Right forelimb (tissue), 1 donor: ENCODE data around the gene PTGR3.
A peak's percentile ranks its signal among the peaks of the same experiment; 100 is the strongest.
"Not testable (repeated sequence)": the region's sequence is repeated elsewhere in the genome, so short reads cannot be mapped to it uniquely, and the experiment has no call there.

Source experiments
- DNase-seq: peaks from one replicate; pipeline ENCODE4 v3.0.0-alpha.2; 2018

The PTGR3 gene

DNA sequence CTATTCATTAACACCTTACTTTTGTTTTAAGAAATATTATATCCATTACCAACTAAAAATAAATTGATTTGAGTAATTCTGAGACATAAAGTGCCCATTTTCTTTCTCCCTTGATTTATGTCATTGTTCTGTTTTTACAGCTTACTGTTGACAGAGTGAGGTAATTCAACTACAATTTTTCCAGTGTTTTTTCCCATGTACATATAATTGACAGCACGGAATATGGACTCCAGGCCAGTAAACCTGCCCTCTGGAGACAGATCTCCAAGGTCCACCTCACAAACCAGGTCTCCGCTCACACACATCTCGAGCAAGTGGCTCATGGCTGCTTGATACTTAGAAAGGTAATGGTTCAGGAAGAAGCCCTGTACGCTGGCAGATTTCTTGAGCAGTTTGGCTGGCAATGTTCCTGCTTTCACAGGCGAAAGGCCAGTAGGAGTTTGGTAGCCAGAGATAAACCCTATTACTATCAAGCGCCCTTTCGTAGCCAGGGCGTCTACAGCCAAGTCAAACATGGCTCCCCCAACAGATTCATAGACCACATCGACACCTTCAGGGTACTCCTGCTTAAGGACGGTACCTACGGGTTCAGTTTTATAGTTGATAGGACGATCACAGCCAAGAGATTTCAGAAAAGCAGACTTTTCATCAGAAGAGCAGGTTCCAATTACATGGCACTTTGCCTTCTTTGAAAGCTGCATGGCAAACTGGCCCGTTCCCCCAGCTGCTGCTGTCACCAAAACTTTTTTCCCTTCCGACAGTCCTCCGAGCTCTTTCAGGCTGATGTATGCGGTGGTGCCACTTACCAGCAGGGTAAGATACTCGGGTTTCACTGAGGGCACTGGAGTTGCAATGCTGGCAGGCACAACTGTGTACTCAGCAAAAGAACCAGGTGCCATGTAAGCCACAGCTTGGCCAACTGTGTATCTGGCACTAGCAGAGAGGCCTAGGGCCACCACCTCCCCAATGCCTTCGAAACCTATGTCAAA, 7.4 kb downstream of the PTGR3 start:
- no peak for DNase-seq

DNA sequence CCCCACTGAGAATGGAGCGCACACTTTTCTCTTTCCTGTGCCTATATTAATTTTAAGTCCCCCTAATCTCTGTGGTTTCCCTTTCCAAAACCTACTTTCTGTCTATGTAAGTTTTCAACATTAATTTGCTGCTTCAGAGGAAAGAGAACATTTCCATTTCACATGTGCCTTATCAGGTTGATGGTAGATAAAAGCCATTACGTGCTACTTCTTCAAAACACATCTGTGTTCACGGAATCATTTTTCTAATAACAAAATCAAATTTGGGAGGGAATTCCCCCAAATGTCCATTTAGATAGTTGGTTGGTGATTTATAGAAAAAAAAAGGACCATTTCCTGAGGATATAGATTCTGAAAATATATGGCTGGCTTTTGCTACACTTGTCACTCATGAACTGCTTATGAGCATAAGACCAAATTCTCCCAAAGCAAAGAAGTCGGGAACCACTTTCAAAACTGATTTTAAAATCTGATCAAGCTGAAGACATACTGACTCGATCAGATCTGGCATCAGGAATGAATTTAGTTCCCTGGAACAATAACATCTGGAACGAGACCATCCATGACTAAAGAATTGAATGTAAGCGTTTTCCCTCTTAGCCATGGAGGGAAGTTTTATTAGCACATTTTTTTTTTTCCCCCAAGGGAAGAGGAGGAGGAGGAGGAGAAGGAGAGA, 8.2 kb downstream of the PTGR3 start:
- DNase-seq: no peak

DNA sequence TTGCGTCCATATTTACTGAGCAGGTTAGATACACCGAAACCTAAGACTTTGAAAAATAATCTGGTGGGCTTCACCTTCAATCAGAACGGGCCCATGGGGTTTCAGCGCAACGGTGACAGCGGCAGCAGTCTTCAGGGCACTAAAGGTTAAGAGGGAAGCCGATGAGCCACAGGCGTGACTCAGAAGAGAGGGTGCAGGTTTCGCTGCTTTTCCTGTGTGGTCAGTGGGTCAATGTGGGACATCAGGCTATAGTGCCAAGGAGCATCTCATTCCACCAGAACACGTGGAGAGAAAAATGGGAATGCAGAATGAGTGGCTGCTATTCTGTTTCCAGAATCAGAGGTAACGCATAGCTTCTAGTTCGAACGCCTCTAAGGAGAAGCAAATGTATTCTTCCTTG, 8.9 kb downstream of the PTGR3 start:
- DNase-seq: no peak

DNA sequence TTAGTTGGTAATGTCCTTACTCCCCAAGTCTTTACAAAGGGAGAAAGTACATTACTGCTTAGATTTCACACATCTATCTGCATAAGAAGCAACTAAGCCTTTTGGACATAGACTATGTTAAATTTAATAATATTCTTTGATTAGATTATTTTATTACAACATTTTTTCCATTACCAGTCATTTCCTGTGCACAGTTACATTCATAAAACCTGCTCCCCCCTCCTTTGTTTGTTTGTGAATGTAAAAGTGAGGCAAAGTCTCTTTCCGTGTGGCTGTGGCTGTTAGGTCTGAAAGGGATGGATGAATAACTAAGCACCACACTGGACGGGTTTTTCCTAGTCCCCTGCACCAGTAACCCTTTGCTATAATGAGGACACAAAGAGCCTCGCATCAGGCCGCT, 9.6 kb downstream of the PTGR3 start:
- no peak for DNase-seq

DNA sequence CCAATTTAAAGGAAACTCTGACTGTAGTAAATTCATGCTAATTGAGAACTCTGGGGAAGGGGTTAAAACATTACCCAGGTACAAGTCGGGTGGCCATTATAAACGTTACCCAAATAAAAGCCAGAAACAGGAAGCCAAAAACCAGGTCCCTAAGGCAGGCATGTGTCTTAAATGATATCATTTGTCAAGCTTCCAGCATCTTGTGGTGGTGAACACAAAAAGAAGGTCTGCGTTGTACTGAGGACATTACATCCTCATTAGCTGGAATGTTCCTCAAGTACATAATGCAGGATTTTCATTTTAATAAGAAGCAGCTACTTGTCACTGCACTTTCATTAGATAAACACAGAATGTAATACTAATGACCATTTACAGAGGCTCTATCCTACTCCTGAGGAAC, 10.9 kb downstream of the PTGR3 start:
- no peak for DNase-seq

DNA sequence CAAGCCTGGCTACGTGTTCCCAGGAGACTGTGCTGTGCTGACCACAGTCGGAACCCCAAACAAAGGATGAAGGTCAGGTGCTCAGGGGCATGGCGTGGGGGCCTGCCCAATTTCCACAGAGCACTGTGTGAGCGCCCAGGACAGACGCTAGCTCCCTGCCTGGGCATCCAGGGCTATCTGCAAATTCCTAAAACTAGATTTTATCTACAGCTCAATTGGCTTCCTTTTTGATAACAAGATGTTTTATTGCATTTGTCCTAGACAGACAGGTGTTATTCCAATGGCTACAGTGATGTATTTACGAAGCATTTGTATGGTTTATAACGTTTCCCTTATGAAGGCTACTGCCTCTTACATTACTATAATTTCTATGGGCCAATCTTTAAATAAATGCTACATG, 16.0 kb downstream of the PTGR3 start:
- no peak for DNase-seq

DNA sequence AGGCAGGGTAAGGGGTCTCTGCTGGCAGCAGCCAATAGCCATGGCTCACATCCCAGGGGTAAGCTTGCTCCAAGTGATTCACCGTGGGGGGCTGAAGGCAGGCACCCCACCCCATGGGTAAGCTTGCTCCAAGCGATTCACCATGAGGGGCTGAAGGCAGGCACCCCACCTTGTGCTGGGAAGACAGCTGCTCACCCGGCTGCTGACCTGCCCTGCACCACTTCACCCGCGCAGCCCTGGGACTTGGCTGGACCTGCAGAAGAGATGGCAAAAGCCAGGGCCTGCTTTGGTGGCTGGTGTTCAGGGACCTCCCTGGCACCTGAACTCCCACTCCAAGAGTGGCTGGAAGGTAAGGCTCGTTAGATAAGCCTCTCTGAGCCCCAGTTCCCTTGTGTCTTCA, 19.2 kb downstream of the PTGR3 start:
- no peak for DNase-seq

DNA sequence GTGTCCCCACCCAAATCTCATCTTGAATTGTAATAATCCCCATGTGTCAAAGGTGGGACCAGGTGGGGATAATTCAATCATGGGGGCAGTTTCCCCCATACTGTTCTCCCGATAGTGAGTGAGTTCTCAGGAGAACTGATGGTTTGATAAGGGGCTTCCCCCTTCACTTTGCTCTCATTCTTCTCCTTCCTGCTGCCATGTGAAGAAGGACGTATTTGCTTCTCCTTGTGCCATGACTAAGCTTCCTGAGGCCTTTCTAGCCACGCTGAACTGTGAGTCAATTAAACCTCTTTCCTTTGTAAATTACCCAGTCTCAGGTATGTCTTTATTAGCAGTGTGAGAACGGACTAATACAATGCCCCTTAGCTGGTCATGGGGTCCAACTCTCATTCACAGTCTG, 21.2 kb downstream of the PTGR3 start:
- DNase-seq: not testable (repeated sequence)

DNA sequence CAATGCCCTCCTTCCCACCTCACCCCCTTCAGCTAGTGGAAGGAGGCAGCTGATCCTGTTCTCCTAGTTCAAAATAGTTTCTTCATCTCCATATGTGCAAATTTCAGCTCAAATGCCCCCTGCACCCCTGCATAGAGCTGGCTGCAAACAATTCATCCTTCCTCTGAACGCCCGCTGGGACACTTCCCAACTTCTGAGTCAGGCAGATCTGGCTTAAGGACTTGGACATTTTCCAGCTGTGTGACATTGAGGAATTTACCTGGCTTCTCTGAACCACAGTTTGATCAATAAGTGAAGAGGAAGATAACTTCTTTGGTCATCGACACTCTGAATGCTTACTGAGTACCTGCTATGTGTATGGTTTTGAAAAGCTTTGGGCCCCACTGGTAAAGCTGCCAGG, 23.5 kb downstream of the PTGR3 start:
- DNase-seq: no peak

DNA sequence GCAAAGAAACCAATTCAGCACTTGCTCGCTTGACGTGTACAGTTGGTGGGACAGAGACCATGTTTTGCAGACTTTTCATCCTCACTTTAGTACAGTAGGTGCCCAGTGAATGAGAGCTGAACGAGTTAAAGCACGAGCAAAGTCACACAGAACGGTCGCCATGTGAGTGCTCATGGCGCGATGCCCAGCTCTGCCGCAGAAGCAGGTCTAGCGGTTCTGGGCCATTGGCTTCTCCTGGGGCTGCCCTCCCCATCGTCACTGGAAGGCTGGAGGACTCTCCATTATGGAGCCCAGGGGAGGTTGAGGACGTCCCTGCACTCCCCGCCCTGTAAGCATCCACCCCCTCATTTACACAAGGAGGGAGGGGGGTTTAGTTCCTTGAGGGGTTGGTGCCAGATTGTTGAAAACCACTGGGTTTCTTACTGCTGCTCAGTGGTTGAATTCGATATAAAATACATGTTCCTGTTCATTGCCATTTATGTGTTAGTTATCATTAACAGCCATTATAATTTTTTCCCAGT, 24.9 kb downstream of the PTGR3 start:
- no peak for DNase-seq

DNA sequence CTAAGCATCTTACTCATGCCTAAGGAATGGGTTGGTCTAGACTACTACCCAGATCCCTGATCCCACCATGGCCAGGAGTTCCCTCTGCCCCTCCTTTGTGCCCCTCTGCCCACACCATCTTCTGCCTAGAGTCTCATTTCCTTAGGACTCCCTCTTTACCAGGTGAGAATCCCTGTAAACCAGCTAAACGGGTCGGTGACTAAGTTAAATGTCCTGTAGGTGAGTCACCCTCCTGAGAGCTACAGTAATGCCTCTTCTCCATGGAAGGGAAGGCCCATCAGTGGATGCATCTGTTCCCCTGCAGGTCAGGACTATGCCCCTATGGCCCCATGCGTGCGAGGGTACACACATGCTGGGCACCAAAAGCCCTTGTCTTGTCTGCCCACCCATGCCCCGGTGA, 25.4 kb downstream of the PTGR3 start:
- no peak for DNase-seq

DNA sequence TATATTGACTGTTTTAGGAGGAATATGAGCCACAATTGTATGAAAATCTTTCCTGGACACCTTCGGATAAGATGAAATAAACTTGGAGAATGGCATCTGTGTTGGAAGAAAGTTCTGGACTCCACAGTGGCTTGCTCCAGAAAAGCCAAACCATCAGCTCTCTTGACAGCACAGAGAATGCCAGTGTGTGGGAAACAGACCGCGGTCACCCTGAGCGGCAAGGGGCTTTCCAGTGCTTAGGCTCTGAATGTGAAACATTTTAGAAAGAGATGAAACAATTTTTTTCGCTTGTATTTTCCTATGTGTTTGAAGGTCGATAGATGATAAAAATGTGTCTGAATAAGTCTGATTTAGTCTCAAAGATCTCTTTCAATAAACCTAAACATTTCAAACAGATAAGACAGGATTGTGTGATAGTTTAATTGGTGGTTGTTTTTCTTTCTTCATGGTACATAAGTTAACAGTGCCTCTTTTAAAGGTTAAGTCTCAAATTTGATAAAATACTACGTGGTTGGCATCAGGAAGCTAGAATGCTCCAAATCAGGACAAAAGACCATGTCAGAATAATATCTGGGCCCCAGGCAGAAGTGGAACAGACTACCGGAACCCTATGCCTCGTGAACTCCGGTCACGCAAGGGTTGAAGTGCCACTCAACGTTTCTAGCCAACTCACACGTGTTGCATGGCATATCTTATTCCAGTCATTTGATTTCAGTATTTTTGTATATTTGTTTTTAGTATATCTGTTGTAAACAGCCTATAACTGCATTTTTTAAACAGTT, 28.9 kb downstream of the PTGR3 start:
- DNase-seq: no peak

DNA sequence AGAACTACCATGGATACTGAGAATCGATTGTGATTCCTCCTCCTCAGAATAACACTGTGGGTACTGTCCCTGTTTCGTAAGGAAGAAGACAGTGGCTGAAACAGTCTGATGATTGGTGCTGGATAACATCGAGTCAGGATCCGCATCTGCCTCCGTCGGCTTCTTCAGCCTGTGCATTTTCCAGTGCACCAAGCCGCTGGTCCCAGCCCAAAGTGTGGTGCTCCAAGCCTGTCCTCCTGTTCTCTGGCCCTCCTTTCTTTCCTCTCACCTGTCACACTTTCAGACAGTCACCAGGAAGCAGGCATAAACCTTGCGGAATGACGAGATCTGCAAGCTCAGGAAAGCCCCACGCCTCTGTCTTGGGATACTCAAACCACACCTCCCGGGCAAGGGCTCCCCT, 30.6 kb downstream of the PTGR3 start:
- DNase-seq: no peak

DNA sequence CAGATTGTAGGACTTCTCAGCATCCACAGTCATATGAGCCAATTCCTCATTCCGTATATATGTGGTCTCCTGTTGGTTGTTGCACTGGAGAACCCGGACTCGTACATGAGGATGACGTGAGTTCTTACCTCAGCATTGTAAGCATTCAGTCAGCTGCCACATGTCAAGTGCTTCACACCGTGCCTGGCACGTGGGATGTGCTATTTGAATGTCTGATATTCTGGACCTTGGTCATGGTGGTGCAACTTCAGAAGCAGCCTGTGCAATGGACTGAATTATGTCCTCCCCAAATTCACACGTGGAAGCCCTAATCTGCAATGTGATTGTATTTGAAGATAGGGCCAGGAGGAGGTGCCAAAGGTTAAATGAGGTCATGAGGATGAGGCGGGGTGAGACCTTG, 32.1 kb downstream of the PTGR3 start:
- DNase-seq: no peak

DNA sequence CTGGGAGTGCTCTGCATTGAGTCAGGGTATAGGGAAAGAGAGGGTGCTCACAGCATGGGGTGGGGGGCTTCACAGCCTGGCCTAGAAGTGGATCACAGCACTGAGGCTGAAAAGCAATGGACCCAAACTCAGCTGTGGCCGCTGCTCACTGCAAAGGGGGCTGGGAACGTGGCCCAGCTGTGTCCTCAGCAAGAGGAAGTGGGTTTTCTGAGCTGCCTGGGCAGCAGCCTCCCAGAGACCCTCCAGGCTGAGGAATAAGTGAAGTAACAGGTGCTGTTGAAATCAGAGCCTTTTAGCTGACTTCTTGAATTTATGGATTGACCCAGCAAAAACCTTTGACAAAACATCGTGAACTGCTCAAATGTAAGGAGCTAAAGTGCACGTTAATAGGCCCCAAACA, 35.2 kb downstream of the PTGR3 start:
- DNase-seq: peak; percentile 26

DNA sequence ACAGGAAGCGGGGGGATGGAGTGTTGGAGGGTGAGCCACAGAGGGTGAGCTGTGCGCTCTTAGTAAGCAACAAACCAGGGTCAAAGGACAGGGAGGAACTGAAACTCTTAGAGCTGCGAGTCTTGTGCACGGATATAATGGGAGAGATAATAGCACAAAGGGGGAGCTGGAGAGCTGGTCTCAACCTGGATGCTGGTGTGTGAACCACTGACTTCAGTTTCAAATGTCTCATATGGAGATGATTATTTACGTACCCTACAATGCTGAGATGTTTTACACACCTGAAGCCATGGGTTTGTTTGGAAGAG, 35.9 kb downstream of the PTGR3 start:
- DNase-seq: no peak

DNA sequence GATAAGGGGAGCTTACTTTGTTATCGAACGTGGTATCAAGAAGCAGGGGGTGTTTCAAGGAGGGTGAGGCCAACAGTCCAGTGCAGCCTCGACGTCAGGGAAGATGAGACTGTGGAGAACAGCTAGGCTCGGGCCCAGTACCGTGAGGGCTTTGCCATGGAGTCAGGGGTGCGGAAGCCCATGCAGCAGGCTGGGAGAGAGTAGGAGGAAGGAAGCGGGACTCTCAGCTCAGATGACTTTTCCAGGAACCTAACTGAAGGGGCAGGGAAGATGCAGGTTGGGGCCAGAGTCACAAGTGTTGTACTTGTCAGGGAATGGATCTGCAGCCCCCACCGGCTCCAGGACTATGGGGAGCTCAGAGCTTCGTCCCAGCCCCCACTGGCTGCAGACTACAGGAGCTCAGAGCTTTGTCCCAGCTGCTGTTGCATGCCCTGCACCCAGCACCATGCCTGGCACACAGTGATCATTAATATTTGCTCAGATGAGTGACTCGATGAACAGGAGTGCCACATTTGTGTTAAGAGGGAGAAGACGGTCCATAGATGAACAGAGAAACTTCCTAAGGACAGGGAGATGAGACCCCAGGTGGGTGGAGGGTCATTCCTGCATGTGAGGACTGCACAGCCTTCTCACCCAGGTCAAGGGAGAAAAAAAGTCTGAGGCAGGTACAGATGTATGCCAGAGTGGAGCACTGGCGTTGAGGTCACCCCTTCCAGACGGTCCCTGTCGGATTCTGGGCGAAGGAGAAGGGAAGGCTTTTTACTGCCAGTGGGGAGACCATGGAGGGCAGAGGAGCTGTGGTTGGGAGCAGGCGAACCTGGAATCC, 36.4 kb downstream of the PTGR3 start:
- peak; percentile 12 for DNase-seq

DNA sequence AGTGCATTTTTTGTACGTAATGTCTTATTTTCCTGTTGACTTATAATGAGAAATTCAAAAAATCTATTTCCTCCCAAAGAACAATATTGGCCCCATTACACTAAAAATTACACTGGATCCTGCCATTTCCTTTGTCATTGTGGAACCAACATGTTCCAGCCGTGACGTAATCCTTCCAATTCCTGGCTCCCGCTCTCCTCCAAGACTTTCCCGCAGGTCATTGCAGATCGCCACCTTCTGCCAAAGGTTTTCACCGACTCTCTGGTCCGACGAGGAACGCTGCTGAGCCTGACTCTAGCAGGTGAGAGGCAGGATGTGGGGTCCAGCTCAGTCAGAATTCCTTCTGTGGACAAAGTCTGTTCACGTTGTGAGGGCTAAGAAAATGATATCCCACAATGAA, 38.0 kb downstream of the PTGR3 start:
- peak; percentile 37 for DNase-seq

DNA sequence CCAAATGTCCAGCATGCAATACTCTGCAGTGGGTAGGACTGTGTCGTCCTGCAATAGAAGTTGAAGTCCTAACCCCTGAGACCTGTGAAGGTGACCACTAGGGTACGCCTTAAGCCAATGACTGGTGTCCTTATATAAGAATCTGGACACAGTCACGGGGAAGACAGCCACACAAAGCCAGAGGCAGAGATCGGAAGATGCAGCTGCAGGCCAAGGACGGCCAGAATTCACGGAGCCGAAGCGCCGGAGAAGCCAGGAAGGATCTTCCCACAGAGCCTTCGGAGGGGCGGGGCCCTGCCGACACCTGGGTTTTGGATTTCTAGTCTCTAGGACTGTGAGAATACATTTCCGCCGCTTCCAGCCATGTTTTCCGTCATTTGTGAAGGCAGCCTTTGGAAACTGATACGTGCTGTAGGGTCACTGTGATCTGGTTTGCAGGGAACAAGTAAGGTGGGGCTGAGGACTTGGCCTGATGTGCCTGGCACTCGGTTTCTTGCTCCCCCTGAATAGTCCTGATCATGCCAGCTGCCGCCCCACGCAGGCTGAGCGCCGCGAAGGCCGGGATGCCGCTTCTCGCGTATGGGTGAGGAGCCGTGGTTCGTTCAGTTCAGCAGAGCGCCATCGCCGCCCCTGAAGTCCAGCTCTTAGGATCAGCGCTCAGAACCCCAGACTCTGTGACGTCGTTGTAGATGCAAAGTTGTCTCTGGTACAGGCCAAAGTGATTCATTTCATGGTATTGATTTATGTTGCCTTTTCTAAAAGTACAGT, 38.7 kb downstream of the PTGR3 start:
- no peak for DNase-seq

DNA sequence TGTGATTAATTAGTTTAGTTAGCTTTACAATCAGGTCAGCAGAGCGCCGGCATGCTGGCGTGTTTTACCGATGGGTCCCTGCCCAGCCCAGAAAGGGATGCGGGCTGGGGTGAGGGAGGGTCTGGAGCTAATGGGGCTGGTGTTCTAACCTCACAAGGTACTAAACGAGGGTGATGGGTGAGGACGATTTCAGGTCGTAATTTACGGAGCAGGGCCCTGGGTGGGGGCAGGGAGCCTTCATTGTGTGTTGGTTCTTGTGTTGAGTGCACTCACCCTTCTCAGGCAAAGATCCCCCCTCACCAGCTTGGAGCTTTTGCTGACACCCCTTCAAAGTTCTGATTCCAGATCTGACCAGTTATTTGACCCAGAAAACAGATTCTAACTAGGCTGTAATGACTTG, 39.5 kb downstream of the PTGR3 start:
- no peak for DNase-seq

DNA sequence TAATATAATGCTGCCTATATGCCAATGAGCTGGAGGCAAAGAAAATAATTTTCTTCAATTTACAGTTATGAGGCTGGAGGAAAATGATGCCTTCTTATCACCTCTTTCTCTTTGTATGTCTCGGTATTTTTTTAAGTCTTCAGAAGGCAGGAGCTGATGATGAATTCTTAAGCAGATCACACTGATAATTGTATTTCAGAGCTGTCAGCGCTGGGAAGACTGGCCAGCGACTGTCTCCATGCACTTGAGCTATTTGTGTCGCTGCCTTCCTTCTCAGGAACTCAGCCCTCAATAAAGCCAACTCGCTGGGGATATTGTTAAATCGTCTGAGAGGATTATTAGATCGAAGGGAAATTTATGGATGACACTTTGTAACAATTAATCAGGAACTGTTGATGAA, 40.3 kb downstream of the PTGR3 start:
- no peak for DNase-seq
